K562 (cell line): ENCODE data around the gene FAM184B. TPM values are rescaled to one million over a fixed set of nuclear protein-coding genes. Genes with fewer than 3 reads are reported as not detected.

Source experiments
- BACH1 ChIP-seq: fragments of 200-800 bp; sonication (Bioruptor generic); IDR thresholded peaks from 2 replicates; pipeline ENCODE4 v1.6.1; 2016; ENCODE audit warnings: missing genetic modification characterization, missing compliant biosample characterization
- CBX1 ChIP-seq: sonication (generic); IDR thresholded peaks from 2 replicates; pipeline ENCODE4 v1.6.1; 2016; ENCODE audit warnings: antibody characterized with exemption, low read depth, mild to moderate bottlenecking
- CEBPB ChIP-seq: fragments of 450-650 bp; IDR thresholded peaks from 2 replicates; pipeline ENCODE4 v1.6.1; 2016; ENCODE audit warnings: missing genetic modification characterization, missing compliant biosample characterization
- DNMT1 ChIP-seq: fragments of 450-650 bp; IDR thresholded peaks from 2 replicates; pipeline ENCODE4 v1.6.1; 2016; ENCODE audit warnings: antibody characterized with exemption, mild to moderate bottlenecking
- FOXP1 ChIP-seq: sonication (generic); formaldehyde crosslinking; IDR thresholded peaks from 2 replicates; pipeline ENCODE4 v1.8.0; 2022; ENCODE audit warnings: mild to moderate bottlenecking, missing genetic modification reagents
- MTA2 ChIP-seq: fragments of 450-650 bp; IDR thresholded peaks from 2 replicates; pipeline ENCODE4 v1.6.1; 2016; ENCODE audit warnings: low read depth
- NFIC ChIP-seq: fragments of 450-650 bp; IDR thresholded peaks from 2 replicates; pipeline ENCODE4 v1.6.1; 2017; ENCODE audit warnings: mild to moderate bottlenecking, inconsistent platforms
- PPARD ChIP-seq: fragments of 250-450 bp; sonication (Bioruptor Pico); IDR thresholded peaks from 2 replicates; pipeline ENCODE4 v1.8.0; 2022; ENCODE audit warnings: inconsistent platforms, mild to moderate bottlenecking, moderate library complexity
- TBP ChIP-seq: optimal IDR thresholded peaks from 2 replicates; pipeline ENCODE3; 2011; ENCODE audit warnings: low read depth, low read length, improper control_type of control experiment
- YY1 ChIP-seq, 3 experiments: IDR thresholded peaks; 2 replicates each; pipeline ENCODE4 v1.6.1; 2011; ENCODE audit warnings: low read length in 2 of 3, mild to moderate bottlenecking in 2 of 3, moderate library complexity in 2 of 3, borderline replicate concordance in 1 of 3, control low read depth in 1 of 3, low read depth in 1 of 3; ENCODE audit not compliant: insufficient read depth in 3 of 3, insufficient replicate concordance in 2 of 3, control insufficient read depth in 1 of 3, insufficient read length in 1 of 3; ENCODE audit errors: extremely low read depth in 1 of 3
- ZFP36 ChIP-seq: fragments of 150-350 bp; IDR thresholded peaks from 2 replicates; pipeline ENCODE4 v1.6.1; 2018; ENCODE audit warnings: low read length, low read depth; ENCODE audit not compliant: partially characterized antibody
- ZNF197 ChIP-seq: fragments of 200-800 bp; sonication (Bioruptor generic); IDR thresholded peaks from 2 replicates; pipeline ENCODE4 v1.6.1; 2016; ENCODE audit warnings: low read depth, missing genetic modification characterization, missing compliant biosample characterization
- ZNF224 ChIP-seq: sonication (generic); formaldehyde crosslinking; IDR thresholded peaks from 2 replicates; pipeline ENCODE4 v1.8.0; 2022; ENCODE audit warnings: mild to moderate bottlenecking, missing genetic modification reagents
- ZNF584 ChIP-seq: fragments of 200-800 bp; sonication (Bioruptor generic); IDR thresholded peaks from 2 replicates; pipeline ENCODE4 v1.6.1; 2016; ENCODE audit warnings: low read depth, mild to moderate bottlenecking, missing genetic modification characterization, missing compliant biosample characterization
- ZNF79 ChIP-seq: fragments of 250-450 bp; sonication (Bioruptor Pico); IDR thresholded peaks from 2 replicates; pipeline ENCODE4 v1.4.0; 2020; ENCODE audit warnings: low read depth, mild to moderate bottlenecking, moderate library complexity
- polyA plus RNA-seq, 8 experiments: library from polyadenylated mRNA; depleted of rRNA in 4 of 8; stranded (reverse) in 5 of 8; unstranded in 3 of 8; fragments of >200 nt; fragmentation: Nextera tagmentation in 2 of 8; fragmentation: Illumina TruSeq in 1 of 8; extraction: Ambion mirVana in 2 of 8; extraction: Trizol in 1 of 8; gene quantifications; 2 replicates each; pipeline versions ENCODE4 v1.2.1 to v1.2.3, GENCODE V29; 2011 to 2014; ENCODE audit warnings: inconsistent platforms in 1 of 8, missing spikeins in 1 of 8
- total RNA-seq, 7 experiments: library from RNA; depleted of rRNA in 6 of 7; stranded (reverse); fragments of >200 nt in 6 of 7; fragmentation: Illumina TruSeq in 2 of 7; extraction: Trizol in 2 of 7; gene quantifications; 2 replicates each; pipeline versions ENCODE4 v1.2.1 to v1.2.3, GENCODE V29; 2011 to 2021; ENCODE audit warnings: low replicate concordance in 1 of 7
- TF ChIP-seq, protein P1 (sequence below): fragments of 250-450 bp; sonication (Bioruptor Pico); IDR thresholded peaks from 2 replicates; pipeline ENCODE4 v1.5.0; 2020; ENCODE audit warnings: mild to moderate bottlenecking
- TF ChIP-seq, protein P2 (sequence below), 2 experiments: IDR thresholded peaks in 1 of 2; conservative IDR thresholded peaks in 1 of 2; 2 replicates each; pipeline ENCODE4 v1.6.1; 2016; ENCODE audit warnings: low read depth in 2 of 2, mild to moderate bottlenecking in 1 of 2, missing compliant biosample characterization in 1 of 2, missing genetic modification characterization in 1 of 2, moderate library complexity in 1 of 2
- TF ChIP-seq, protein P3 (sequence below), 2 experiments: fragments of 450-650 bp in 1 of 2; sonication (generic) in 1 of 2; formaldehyde crosslinking; conservative IDR thresholded peaks; 2 replicates each; pipeline versions ENCODE4 v1.4.0 to v1.8.1; 2020 to 2022; ENCODE audit warnings: mild to moderate bottlenecking in 1 of 2, missing genetic modification reagents in 1 of 2
- TF ChIP-seq, protein P4 (sequence below): fragments of 450-650 bp; IDR thresholded peaks from 2 replicates; pipeline ENCODE4 v1.6.1; 2017; ENCODE audit warnings: mild to moderate bottlenecking, moderate library complexity

The FAM184B gene
- total and polyA plus RNA-seq, 9 of the 15 experiments (the other 6 are each of a cell fraction or from before 2014, with no cell fraction given): not detected

DNA sequence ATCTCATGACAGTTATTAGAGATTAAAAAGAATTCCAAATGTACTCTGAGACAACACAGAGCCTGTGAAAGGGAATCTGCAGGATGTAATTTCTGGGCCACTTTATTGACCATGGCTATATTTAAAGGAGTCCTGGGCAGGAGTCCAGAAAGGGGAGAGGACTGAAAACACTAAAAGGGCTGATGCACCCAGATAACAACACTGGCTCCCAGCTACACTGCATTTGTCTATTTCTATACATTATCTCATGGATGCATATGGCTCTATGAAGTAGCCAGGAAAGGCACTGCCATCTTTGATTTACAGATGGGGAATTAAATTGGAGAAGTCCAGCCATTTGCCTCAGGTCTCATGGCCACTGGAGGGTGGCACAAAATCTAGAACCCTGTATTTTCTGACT lies 111.0 kb downstream of the FAM184B start (continued):
- TF ChIP-seq NFIC: peak; percentile 96
- TF ChIP-seq MTA2: peak; percentile 95
- no peak for TF ChIP-seq PPARD (CRISPR knock-in tag)
- TF ChIP-seq BACH1 (tag): no peak
- TF ChIP-seq, protein P1, sequence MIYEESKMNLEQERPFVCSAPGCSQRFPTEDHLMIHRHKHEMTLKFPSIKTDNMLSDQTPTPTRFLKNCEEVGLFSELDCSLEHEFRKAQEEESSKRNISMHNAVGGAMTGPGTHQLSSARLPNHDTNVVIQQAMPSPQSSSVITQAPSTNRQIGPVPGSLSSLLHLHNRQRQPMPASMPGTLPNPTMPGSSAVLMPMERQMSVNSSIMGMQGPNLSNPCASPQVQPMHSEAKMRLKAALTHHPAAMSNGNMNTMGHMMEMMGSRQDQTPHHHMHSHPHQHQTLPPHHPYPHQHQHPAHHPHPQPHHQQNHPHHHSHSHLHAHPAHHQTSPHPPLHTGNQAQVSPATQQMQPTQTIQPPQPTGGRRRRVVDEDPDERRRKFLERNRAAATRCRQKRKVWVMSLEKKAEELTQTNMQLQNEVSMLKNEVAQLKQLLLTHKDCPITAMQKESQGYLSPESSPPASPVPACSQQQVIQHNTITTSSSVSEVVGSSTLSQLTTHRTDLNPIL (CRISPR knock-in tag): no peak
- TF ChIP-seq ZNF197 (CRISPR knock-in tag): no peak
- no peak for TF ChIP-seq CBX1
- TF ChIP-seq CEBPB (tag): no peak
- TF ChIP-seq, protein P2, sequence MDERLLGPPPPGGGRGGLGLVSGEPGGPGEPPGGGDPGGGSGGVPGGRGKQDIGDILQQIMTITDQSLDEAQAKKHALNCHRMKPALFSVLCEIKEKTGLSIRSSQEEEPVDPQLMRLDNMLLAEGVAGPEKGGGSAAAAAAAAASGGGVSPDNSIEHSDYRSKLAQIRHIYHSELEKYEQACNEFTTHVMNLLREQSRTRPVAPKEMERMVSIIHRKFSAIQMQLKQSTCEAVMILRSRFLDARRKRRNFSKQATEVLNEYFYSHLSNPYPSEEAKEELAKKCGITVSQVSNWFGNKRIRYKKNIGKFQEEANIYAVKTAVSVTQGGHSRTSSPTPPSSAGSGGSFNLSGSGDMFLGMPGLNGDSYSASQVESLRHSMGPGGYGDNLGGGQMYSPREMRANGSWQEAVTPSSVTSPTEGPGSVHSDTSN (CRISPR knock-in tag; IDR thresholded peaks at IDR 0.05; ENCODE audit: low read depth): no peak
- TF ChIP-seq, protein P2 (tag; conservative IDR thresholded peaks at IDR 0.05; ENCODE audit: low read depth): peak; percentile 89
- TF ChIP-seq ZNF584 (CRISPR knock-in tag): no peak
- TF ChIP-seq DNMT1: no peak
- TF ChIP-seq ZNF224 (CRISPR knock-in tag): no peak
- no peak for TF ChIP-seq FOXP1 (CRISPR knock-in tag)
- TF ChIP-seq, protein P3, sequence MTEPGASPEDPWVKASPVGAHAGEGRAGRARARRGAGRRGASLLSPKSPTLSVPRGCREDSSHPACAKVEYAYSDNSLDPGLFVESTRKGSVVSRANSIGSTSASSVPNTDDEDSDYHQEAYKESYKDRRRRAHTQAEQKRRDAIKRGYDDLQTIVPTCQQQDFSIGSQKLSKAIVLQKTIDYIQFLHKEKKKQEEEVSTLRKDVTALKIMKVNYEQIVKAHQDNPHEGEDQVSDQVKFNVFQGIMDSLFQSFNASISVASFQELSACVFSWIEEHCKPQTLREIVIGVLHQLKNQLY (CRISPR knock-in tag; conservative IDR thresholded peaks at IDR 0.05): no peak
- TF ChIP-seq ZNF79: no peak
- TF ChIP-seq YY1 (IDR thresholded peaks at IDR 0.05; ENCODE audit: borderline replicate concordance in 1 of 3, control insufficient read depth in 1 of 3, extremely low read depth in 1 of 3, insufficient read depth in 3 of 3, insufficient read length in 1 of 3, insufficient replicate concordance in 2 of 3, low read depth in 1 of 3, low read length in 2 of 3): peak in 1 of 3 experiments; percentile 79
- TF ChIP-seq ZFP36: no peak
- TF ChIP-seq TBP: no peak
- TF ChIP-seq, protein P4, sequence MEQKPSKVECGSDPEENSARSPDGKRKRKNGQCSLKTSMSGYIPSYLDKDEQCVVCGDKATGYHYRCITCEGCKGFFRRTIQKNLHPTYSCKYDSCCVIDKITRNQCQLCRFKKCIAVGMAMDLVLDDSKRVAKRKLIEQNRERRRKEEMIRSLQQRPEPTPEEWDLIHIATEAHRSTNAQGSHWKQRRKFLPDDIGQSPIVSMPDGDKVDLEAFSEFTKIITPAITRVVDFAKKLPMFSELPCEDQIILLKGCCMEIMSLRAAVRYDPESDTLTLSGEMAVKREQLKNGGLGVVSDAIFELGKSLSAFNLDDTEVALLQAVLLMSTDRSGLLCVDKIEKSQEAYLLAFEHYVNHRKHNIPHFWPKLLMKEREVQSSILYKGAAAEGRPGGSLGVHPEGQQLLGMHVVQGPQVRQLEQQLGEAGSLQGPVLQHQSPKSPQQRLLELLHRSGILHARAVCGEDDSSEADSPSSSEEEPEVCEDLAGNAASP: no peak
